ENCODE measurements around the gene PDE9A.

PDE9A gene

DNA sequence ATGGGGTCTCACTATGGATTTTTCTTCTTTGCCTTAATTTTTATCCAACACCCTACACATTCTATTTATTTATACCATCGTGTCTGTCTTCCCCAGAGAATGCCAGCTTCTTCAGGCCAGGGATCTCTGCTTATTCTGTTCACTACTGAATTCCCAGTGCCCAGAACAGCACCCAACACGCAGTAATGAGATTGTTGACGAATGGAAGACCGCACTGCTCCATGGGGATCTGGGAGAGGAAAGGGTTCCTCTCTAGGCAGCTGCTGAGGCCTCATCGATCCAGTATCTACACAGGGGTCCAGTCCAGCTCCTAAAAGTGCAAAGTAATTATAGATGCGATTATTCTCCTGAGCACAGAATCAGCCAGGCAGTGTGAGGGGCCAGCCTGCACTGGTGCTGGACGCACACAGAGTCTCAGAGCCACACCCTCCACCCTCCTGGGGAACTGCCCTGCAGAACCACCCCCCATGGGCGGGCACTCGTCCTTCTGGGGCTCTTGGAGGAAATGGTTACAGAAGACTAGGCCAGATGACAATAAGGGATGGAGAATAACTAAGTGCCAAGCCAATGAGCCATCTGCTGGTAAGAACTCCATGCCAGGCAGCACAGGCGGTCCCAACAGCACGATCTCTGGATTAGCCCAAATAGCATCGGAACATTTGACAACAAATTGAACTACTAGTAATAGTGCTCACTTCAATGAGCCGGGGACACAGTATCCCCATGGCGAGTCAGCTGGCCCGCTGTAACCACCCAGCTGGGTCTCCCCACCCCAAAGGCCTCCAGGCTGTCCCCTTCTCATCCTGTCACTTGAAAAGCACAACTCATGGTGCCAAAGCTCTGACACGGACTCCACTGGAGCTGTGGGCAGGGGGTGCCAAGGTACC lies 1.7 kb upstream of the PDE9A start:
- TF ChIP-seq POLR2AphosphoS5 (IDR thresholded peaks at IDR 0.05; ENCODE audit: low read depth, low read length) (no peak), TAF1 (IDR thresholded peaks at IDR 0.05; ENCODE audit: borderline replicate concordance, insufficient read depth, low read length) (no peak), FOXP2 (optimal IDR thresholded peaks at IDR 0.05; ENCODE audit: borderline replicate concordance, extremely low read depth, extremely low read length, insufficient read depth) (no peak), SIN3A (IDR thresholded peaks at IDR 0.05; ENCODE audit: borderline replicate concordance, insufficient read depth, low read length) (no peak)
- TF ChIP-seq, protein P1, sequence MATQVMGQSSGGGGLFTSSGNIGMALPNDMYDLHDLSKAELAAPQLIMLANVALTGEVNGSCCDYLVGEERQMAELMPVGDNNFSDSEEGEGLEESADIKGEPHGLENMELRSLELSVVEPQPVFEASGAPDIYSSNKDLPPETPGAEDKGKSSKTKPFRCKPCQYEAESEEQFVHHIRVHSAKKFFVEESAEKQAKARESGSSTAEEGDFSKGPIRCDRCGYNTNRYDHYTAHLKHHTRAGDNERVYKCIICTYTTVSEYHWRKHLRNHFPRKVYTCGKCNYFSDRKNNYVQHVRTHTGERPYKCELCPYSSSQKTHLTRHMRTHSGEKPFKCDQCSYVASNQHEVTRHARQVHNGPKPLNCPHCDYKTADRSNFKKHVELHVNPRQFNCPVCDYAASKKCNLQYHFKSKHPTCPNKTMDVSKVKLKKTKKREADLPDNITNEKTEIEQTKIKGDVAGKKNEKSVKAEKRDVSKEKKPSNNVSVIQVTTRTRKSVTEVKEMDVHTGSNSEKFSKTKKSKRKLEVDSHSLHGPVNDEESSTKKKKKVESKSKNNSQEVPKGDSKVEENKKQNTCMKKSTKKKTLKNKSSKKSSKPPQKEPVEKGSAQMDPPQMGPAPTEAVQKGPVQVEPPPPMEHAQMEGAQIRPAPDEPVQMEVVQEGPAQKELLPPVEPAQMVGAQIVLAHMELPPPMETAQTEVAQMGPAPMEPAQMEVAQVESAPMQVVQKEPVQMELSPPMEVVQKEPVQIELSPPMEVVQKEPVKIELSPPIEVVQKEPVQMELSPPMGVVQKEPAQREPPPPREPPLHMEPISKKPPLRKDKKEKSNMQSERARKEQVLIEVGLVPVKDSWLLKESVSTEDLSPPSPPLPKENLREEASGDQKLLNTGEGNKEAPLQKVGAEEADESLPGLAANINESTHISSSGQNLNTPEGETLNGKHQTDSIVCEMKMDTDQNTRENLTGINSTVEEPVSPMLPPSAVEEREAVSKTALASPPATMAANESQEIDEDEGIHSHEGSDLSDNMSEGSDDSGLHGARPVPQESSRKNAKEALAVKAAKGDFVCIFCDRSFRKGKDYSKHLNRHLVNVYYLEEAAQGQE (IDR thresholded peaks at IDR 0.05; ENCODE audit: insufficient read depth in 1 of 2, low read depth in 2 of 2, low read length in 2 of 2), result no peak

DNA sequence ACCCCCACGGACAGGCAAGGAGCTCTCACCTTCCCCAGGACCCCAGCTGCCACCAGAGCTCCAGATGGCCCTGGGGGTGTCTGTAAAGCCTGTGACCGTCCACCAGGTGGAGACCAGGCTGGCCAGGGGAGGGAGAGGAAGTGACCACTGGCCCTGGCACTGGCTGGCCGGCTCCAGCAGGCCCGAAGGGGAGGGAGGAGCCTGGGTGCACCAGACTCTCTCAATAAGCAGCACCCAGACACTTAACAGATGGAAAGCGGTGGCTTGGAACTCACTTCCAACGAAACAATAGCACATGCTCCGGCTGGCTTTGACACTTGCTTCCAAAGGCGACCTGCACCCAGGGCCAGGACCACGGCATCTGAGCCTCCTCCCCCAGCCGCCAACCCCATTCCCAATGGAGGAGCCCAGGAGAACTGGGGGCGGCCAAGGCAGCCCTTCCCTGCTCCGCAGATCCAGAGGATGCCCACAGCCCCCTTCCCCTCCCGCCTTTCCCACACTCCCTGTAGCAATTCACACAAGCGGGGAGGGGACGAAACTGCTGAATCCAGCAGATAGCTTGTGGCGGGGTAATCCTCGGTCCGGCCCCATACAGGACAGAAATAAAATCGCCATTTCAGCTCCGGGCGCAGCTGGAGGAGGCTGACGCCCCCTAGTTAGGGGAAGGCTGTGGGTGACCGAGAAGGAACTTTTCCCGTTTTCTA lies 742 bp upstream of the PDE9A start:
- TF ChIP-seq FOXP2 (optimal IDR thresholded peaks at IDR 0.05; ENCODE audit: borderline replicate concordance, extremely low read depth, extremely low read length, insufficient read depth) (no peak), SIN3A (IDR thresholded peaks at IDR 0.05; ENCODE audit: borderline replicate concordance, insufficient read depth, low read length) (no peak), POLR2AphosphoS5 (IDR thresholded peaks at IDR 0.05; ENCODE audit: low read depth, low read length) (no peak), TAF1 (IDR thresholded peaks at IDR 0.05; ENCODE audit: borderline replicate concordance, insufficient read depth, low read length) (no peak)
- TF ChIP-seq, protein P1 (IDR thresholded peaks at IDR 0.05; ENCODE audit: insufficient read depth in 1 of 2, low read depth in 2 of 2, low read length in 2 of 2), result no peak

DNA sequence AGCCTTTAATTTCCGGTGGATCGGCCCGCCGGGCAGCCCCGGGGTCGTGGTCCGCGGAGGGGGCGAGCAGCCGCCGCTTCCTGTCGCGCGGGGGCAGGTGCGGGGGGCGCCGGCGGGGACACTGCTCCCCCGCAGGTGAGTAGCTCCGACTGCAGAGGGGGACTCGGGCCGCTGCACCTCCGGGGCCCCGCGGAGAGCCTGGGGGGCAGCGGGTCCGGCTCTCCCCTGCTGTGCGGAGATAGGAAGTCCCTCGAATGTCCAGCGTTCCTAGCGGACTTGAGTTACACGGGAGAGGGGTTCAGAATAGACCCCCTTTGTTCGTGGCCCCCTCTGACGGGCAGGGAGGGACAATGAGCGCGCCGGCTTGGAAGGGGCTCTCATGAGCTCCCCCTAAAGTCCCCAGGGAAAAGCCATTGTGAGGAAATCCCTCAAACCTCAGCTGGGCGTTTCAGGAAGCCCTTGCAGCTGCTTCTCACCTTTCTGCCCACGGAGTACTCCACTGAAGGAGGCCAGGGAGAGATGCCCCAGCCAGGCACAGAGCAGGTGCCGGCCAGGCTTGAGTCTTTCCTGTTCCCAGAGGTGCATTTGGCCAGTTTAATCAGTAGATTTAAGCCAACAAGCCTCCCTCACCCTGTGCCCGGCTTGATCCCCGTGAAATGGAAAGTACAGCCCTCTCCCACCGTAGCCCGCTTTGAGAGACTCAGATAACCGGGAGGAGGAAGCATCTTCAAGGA lies 925 bp downstream of the PDE9A start:
- TF ChIP-seq FOXP2 (optimal IDR thresholded peaks at IDR 0.05; ENCODE audit: borderline replicate concordance, extremely low read depth, extremely low read length, insufficient read depth), result no peak
- TF ChIP-seq POLR2AphosphoS5 (IDR thresholded peaks at IDR 0.05; ENCODE audit: low read depth, low read length), result no peak
- no peak for TF ChIP-seq SIN3A (IDR thresholded peaks at IDR 0.05; ENCODE audit: borderline replicate concordance, insufficient read depth, low read length)
- TF ChIP-seq TAF1 (IDR thresholded peaks at IDR 0.05; ENCODE audit: borderline replicate concordance, insufficient read depth, low read length), result no peak
- TF ChIP-seq, protein P1 (IDR thresholded peaks at IDR 0.05; ENCODE audit: insufficient read depth in 1 of 2, low read depth in 2 of 2, low read length in 2 of 2), result no peak

DNA sequence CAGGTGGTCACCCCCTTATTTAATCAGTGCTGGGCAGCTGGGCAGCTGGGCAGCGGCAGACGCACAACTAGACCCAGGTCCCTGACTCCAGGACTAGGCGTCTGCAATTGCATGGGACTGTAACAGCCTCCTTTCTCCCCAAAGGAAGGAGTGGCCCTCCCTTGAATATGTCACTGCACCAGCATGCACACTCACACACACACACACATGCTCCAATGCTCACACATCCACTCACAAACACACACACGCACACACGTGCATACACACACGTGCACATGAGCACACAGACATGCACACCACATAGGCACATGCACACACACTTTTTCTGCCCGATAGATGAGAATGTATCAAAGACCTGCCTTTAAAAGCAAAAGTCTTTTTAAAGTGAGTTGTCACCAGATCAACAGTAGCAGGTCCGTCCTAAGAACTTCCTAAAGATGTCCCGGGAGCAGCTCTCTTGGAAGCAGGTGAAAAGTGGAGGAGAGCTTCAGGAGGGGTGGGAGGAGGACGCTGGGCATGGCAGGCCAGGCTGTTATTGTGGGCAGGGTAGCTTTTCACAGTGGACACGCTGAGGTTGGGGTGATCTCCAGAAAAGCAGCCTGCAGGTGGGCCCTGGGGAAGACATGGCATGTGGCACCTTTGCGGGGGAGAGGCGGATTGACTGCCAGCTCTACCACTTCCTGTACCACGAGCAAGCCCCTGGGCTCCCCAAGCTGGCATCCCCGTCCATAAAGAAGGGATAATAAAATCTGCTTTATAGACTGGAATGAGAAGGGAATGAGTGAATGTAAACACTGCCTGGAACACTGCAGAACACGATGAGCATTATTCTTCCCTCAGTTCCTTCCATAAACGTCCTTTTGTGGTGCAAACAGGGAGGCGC lies 1.7 kb downstream of the PDE9A start:
- TF ChIP-seq POLR2AphosphoS5 (IDR thresholded peaks at IDR 0.05; ENCODE audit: low read depth, low read length) (no peak), SIN3A (IDR thresholded peaks at IDR 0.05; ENCODE audit: borderline replicate concordance, insufficient read depth, low read length) (no peak), FOXP2 (optimal IDR thresholded peaks at IDR 0.05; ENCODE audit: borderline replicate concordance, extremely low read depth, extremely low read length, insufficient read depth) (no peak), TAF1 (IDR thresholded peaks at IDR 0.05; ENCODE audit: borderline replicate concordance, insufficient read depth, low read length) (no peak)
- TF ChIP-seq, protein P1 (IDR thresholded peaks at IDR 0.05; ENCODE audit: insufficient read depth in 1 of 2, low read depth in 2 of 2, low read length in 2 of 2), result no peak
